Transverse colon (tissue), 4 donors: Measurements from ENCODE around the gene SLC25A19.

Experiments
- CTCF ChIP-seq, 5 experiments: fragments of 200-600 bp in 3 of 5; fragments of 450-650 bp in 2 of 5; sonication (generic) in 3 of 5; IDR thresholded peaks; 1 replicate in 2 of 5; 2 replicates in 3 of 5; pipeline ENCODE4 v1.5.1; 2016 to 2017; ENCODE audit warnings: antibody characterized with exemption in 5 of 5, inconsistent platforms in 3 of 5, mild to moderate bottlenecking in 2 of 5, moderate library complexity in 1 of 5
- EP300 ChIP-seq: sonication (generic); formaldehyde crosslinking; IDR thresholded peaks from one replicate; pipeline ENCODE4 v1.6.1; 2017; ENCODE audit warnings: antibody characterized with exemption, low read depth
- POLR2AphosphoS5 ChIP-seq, 3 donors: sonication (generic); formaldehyde crosslinking; IDR thresholded peaks; one replicate each; pipeline ENCODE4 v1.6.1; 2016; ENCODE audit warnings: antibody characterized with exemption in 3 of 3

DNA sequence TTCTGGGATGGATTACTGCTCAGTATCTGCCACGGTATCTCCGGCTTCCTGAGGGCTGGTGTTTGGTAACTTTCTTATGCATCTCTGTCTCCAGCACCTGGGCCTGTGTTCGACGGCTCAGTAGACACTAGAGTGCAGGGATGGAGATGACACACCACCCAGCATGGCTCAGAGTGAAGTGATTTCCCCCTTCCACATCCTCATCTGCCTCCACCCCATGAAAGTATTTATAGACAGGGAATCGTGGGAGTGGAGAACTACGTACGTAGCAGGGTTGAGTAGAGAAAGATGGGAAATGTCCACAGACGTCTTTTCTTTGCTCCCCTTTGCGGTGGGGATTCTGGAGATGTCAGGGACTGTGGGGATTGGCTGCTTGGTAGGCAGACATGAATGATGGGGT, 11.8 kb upstream of the SLC25A19 start:
- TF ChIP-seq POLR2AphosphoS5 (IDR thresholded peaks at IDR 0.05) (no peak), CTCF (IDR thresholded peaks at IDR 0.05) (no peak), EP300 (no peak)
